Activated CD4-positive, CD25-positive, alpha-beta regulatory T cell treated with anti-CD3 and anti-CD28 coated beads, Interleukin-2, amount 50 U/mL, for 72 hours (primary cell): Measurements from ENCODE around the gene POMT1.
"Not testable (repeated sequence)": the region's sequence is repeated elsewhere in the genome, so short reads cannot be mapped to it uniquely, and the experiment has no call there.

Experiments used
- DNase-seq: peaks from one replicate; pipeline ENCODE4 v3.0.0; 2021

POMT1 gene

DNA sequence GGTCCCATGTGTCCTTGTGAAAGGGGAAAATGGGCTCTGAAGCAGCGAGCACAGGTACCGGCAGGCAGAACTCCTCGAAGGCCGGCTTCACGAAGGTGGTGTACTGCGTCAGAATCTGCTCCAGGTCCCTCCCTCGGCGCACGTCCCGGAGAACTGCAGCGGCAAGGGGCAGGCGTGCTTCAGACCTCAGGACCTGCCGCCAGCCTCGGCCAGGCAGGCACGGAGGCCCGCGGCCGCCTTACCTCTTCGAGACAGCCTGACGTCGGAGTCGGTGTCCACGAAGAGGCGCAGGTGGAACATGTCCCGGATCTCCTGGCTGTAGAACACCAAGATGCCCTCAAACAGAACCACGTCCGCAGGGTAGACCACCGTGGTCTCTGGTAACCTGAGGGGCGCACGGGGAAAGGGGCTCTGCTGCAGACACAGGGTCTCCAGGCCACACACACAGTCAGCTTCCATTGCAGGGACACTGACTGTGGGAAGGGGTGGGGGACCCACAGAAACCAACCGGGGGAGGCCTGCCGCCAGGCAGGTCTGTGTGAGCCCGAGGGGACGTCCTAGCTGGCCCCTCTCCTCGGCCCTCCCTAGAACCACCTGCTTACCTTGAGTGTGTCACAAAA, 26.3 kb downstream of the POMT1 start:
- DNase-seq = no peak

DNA sequence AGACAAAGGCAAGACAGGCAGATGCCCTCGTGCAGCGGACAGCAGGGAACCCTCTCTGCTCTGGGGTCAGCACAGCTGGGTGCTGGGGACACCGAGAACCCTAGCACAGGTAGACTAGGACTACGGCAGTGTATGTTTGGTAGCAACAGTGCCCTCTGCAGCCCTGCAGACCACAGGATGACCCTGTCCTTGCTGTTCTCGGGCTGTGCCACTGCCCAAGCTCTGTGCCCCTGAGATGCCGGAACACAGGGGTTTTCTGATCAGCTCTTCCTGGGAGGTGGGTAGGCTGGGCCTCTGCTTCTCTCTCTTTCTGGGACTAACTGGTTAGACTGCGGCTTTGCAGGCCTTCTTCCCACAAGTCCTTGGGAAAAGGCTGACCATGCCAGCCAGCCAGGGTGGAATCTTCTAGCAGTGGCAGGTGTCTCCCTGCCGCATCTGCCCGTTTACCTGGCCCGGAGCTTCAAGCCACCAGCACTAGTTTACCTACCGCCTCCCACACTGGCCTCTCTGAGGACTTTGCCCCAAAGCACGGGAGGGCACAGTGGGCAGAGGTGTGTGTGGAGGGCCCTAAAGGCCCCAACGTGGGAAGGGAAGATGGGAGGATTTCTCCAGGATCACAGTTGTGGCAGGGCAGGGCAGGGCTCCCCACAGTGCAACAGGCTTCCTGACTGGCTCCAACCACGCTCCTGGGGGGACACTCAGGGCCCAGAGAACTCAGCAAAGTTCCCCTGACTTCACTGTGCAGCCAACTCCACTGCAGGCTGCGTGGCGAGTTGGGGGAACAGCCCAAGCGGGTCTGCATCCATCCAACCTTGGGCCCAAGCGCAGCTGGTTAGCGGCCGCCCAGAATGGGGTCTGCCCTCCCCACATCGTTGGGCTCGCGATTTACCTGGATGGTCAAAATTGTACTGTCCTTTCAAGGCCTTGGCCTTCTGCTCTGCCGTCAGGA, 27.2 kb downstream of the POMT1 start:
- DNase-seq = no peak

DNA sequence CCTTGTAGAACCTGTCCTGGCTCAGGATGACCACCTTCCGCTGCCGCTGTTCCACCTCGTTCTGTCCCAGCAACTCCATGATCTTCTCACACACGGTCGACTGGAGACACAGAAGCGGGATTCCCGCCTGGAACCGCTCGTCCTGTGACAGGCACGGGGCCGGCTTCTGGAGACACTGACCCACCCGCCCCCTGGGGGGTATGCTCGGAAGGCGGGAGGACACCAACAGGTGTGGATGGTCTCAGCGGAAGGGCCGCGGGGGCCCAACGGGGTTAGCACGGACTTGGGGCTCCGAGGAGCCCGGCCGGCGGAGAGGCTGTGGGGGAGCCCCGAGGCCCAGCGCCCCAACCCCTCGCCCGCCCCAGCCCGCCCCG, 27.8 kb downstream of the POMT1 start:
- DNase-seq = peak; percentile 48

DNA sequence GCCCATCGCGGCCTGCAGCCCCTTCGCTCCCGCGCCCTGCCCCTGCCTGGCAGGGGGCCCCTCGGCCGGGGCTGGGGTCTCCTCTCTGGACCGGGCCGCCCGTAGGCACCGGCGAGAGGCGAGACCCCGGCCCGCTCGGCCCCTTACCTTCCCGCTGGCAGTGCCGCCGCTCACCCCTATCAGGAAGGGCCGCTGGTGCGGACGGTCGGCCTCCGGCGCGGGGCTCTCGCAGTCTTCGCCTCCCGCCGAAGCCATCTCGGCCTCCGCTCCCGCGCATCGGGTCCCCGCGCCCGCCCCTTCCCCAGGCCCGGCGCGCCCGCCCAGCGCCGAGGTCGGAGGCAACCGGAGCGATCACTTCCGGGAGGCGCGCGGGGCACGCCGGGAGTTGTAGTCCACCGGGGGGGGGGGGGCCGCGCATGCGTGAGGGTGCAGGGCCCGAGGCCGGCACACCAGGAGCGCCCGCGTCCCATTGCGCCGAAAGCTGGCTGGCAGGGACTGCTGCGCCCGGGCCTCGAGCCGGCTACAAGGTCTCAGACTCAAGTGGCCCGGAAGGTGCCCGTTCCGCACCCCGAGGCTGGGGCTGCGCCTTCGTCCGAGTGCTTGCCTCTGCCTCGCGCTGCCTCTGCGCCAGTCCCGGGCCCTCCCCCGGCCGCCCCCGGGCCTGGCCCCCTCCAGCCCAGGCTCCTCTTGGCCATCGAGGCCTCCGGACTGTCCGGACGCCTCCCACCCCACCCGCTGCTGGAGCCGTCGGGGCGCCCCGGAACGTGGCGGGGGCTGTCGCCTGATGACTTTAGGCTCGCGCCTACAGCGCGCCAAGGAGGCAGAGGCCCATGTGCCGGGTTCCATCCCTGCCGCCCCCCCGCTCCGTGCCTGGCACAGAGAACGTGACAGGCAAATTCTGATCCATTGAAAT, 28.5 kb downstream of the POMT1 start, which contains the start of gene UCK1:
TSS of gene UCK1 (minus strand) at position 344 of the 913 bp plus-strand sequence. CDS start at position 255, 89 bp downstream.
- peak; percentile 80 for DNase-seq

DNA sequence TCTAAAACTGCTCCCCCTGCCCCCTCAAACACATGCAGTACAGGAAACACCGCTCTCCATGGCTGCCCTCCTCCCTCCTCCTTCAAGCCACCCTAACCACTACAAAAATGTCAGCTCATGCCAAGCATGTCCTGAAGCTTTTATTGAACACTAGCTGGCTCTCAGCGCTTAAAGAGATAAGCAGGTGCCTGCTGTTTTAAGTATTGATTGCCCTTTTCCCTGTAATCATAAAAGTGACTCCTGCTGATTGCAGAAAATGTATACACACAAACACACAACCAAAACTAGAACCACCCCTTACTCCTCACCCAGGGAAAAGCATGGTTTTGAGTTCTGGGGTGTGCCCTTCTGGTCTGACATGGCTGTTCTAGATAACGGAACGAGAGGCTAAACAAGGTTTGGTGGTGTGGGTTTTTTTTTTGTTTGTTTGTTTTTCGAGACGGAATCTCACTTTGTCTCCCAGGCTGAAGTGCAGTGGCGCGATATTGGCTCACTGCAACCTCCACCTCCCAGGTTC, 32.1 kb downstream of the POMT1 start:
- DNase-seq = no peak

DNA sequence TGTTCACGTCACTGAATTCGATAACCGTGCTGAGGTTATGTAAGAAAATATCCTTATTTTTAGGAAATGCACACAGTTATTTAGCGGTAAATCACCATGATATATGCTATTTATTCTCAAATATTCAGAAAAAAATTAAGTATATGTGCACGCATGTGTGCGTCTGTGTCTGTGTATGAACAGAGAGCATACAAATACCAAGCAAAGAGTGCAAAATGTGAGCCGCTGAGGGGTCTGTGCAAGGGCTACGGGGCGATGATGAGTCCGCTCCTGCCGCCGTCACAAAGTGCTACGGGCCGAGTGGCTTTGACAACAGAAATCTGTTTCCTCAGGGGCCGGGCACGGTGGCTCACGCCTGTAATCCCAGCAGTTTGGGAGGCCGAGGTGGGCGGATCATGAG, 35.2 kb downstream of the POMT1 start:
- DNase-seq = no peak

DNA sequence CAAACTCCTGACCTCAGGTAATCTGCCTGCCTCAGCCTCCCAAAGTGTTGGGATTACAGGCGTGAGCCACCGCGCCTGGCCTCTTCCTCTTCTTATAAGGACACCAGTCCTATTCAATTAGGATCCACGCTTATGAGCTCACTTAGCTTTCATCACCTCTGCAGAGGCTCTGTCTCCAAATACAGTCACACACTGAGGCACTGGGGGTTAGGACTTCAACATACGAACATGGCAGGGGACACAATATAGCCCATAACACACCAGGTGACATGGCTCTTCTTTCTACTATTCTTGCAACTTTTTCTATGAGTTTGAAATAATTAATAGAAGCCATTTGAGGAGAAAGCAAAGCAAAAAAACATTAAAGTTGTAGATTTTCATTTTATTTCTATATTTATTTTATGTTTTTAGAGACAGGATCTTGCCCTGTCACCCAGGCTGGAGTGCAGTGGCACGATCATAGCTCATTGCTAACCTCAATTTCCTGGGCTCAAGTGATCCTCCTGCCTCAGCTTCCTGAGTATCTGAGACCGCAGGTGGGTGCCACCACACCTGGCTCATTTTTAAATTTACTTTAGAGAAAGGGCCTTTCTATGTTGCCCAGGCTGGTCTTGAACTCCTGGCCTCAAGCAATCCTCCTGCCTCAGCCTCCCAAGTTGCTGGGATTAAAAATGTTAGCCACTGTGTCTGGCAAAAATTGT, 36.7 kb downstream of the POMT1 start:
- no peak for DNase-seq

DNA sequence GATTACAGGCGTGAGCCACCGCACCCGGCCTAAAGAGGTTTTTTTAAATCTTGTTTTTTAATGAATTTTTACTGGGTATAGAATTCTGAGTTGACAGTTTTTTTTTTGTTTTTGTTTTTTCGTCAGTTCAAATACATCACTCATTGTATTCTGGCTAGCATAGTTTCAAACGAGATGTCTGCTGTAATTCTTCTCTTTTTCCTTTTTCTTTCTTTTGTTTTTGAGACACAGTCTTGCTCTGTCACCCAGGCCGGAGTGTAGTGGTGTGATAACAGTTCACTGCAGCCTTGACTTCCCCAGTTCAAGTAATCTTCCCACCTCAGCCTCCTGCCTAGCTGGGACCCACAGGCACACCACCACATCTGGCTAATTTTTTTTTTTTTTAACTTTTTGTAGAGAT, 40.4 kb downstream of the POMT1 start:
- no peak for DNase-seq

DNA sequence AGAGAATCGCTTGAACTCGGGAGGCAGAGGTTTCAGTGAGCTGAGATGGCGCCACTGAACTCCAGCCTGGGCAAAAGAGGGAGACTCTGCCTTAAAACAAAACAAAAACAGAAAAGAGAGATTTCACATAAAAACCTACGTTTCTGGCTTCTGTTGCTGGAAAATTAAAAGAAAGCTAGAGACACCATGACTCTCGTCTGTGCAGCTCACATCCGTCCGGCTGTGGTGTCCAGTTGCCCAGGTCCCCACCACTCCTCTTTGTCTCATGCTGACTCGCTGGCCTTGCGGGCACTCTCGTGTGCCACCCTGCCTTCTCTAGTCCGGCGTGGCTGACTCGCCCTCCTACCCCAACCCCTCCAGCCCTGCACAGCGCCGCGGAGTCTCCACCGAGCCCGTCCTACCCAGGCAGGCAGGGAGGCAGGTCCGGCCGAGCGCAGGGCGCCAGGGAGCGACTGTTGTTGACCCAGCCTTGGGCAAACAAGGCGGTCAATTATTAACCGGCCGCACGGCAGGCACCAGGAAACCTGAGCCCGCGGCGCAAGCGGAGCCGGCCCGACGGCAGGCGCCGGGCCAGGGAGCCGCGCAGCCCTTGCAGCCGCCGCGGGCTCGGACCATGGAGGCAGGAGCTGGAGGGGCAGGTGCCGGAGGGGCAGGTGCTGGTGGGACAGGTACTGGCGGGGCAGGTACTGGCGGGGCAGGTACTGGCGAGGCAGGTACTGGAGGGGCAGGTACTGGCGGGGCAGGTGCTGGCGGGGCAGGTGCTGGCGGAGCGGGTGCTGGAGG, 42.5 kb downstream of the POMT1 start, which contains the start of gene PRRT1B:
TSS of gene PRRT1B (plus strand) at position 521 of the 783 bp plus-strand sequence. CDS start at position 614, 93 bp downstream.
- no peak for DNase-seq

DNA sequence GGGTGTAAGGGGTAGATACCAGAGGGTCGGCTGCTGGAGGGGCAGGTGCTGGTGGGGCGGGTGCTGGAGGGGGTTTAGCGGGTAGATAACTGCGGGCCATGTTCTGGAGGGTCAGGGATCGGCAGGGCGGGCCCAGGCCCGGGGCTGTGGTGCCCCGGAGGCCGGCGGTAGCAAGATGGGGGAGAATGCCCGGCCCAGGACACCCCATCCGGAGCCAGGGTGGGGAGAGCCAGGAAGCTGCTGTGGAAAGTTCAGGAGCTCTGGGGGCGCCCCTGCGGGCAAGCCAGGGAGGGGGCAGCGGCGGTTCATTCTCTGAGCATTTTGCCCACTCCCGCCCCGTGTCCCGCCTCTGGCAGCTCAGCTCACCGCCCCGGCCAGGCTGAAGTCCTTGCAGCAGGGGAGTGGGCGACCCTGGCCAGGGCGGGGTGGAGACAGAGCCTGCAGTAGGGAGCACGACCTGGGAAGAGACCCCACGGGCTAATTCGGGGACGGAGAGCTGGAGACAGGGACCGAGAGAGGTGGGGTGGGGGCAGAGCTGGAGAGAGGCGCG, 43.1 kb downstream of the POMT1 start:
- DNase-seq = no peak

DNA sequence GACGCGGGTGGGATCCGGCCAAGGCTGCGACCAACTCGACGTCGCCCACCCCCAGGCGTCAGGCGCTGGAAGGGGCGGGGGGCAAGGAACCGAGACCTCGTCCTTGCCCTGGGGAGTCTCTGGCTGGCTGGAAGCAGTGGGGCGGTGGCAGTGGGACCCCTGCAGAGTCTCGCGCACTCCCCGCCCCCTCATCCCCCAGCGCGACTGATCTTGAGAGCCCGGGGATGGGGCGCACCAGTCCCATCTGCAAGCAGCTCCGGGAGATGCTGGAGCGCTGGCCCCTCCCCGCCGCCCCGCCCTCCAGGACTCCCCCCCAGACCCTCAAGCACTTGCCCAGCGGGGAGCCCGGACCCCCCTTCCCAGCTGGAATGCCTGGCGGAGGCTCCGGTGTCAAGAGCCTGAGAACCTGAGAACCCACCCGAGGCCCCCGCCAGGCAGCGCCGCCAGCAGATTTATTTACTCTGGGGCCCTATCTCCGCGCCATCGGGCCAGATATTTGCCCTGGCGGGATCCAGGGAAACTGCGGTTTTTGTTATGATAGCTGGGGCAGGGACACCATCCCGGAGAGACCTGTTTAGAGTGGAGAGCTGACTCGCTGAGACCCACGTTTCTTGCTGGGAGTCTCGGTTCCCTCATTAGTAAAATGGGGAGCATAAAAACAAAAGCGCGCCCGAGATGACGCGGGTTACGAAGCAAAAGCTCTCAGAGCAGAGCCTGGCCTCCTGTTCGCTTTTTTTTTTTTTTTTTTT, 43.8 kb downstream of the POMT1 start:
- no peak for DNase-seq

DNA sequence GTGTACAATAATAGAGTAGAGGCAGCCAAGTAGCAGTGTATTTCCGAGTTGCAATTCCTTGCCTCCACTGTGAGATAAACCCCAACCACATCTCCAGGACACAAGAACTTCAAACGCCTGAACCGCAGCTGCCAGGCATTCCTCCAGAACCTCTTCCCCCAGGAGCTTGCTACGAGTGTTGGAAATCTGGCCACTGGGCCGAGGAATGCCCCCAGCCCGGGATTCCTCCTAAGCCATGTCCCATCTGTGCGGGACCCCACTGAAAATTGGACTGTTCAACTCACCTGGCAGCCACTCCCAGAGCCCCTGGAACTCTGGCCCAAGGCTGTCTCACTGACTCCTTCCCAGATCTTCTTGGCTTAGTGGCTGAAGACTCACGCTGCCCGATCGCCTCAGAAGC, 46.5 kb downstream of the POMT1 start:
- not testable (repeated sequence) for DNase-seq

DNA sequence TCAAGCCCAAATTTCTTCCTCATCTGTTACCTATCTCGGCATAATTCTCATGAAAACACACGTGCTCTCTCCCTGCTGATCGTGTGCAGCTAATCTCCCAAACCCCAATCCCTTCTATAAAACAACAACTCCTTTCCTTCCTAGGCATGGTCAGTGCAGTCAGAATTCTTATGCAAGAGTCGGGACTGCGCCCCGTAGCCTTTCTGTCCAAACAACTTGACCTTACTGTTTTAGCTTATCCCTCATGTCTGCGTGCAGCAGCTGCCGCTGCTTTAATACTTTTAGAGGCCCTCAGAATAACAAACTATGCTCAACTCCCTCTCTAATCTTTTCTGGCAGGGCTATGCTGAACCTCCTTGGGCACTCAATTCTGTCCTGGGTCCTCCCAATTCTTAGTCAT, 47.7 kb downstream of the POMT1 start:
- DNase-seq = not testable (repeated sequence)

DNA sequence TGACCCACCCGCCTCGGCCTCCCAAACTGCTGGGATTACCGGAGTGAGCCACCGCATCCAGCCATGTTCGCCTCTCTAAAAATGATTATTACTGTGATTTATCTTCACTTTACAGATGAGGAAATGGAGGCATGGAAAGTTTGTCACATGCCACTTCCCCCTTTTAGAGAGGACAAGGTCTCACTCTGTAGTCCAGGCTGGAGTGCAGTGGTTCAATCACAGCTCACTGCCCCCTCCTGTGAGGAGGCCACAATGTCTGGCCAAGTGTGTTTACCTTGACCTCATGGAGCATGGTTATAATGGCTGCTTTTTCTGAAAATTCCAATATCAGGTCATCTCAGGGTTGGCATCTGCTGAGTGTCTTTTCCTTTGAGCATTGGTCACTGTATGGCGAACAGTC, 49.3 kb downstream of the POMT1 start:
- DNase-seq = no peak

DNA sequence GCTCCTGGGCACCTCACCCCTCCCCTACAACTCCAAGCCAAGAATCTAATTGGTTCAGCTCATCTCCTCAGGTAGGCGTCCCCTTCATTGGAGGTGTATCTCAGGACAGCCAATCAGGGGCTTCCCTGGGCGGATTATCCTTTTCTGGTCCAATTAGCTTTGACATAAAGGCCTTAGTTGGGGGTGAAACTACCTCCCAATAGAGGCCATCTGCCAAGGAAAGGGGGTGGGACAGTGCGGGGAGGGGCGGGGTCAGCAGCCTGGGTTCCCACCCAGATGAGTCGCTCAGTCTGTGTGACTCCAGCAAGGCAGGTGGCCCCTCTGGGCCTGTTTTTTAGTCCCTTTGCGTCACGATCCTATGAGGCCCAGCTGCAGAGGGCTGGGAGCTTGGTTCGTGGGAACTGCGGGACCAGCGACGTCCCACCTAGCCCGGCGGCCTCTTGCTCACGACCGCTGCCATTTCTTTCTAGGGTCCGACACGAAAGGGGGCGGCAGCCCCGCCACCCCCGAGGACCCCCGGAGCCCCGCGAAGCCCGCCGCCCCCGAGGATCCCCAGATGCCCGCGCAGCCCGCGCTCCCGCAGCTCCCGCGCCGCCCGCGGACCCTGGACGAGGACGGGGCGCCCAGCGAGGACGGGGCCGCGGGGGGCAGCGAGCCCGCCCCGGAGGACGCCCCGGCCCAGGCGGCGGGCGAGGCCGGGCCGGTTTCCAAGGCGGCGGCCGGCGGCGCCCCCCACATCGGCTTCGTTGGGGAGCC, 51.5 kb downstream of the POMT1 start:
- DNase-seq = no peak

DNA sequence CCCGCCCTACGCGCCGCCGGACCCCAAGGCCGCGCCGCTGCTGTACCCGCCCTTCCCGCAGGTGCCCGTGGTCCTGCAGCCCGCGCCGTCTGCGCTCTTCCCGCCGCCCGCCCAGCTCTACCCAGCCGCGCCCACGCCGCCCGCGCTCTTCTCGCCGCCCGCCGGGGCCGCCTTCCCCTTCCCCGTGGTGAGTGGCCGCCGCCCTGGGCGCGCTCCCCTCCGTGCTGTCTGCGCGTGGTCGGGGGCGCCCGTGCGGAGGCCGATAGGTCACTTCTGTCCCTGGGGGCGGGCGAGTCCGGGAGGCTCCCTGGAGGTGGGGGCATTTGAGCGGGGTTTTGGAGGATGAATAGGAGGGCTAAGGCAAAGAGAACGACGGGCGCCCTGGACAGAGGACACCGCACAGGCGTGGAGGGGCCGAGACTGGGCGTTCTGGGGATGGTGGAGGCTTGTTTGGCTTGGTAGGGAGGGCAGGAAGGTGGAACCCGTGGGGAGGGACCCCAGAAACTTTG, 52.2 kb downstream of the POMT1 start:
- DNase-seq = no peak

DNA sequence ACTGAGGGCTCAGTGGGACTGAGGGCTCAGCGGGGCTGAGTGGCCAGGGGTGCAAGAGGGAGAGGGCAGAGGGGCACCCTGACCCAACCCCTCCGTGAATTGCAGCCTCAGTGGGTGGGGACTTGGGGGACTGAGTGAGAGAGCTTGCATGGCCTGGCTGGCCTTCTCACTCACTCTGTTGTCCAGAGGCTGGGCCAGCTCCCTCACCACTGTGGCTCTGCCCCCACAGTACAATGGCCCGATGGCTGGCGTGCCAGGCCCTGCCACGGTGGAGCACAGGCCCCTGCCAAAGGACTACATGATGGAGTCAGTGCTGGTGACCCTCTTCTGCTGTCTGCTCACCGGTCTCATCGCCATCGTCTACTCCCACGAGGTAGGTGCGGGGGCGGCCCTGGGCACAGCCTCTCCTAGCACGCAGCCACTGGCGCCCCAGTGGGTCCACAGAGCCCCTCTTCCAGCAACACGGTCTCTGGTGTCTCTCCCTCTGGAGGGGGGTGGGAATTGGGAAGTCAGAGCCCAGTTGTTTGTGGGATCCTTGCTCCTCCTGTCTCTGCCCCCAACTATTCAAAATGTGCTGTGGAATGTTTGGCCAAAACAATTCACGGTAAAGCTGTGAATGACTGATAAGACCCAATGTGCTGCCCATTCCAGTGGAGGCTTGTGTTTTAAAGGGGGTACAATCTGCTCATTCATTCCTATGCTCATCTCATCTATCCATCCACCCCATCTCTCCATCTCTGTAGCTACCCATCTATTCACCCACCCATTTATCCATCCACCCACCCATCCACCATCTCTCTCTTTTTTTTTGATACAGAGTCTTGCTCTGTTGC, 53.3 kb downstream of the POMT1 start:
- DNase-seq = no peak

DNA sequence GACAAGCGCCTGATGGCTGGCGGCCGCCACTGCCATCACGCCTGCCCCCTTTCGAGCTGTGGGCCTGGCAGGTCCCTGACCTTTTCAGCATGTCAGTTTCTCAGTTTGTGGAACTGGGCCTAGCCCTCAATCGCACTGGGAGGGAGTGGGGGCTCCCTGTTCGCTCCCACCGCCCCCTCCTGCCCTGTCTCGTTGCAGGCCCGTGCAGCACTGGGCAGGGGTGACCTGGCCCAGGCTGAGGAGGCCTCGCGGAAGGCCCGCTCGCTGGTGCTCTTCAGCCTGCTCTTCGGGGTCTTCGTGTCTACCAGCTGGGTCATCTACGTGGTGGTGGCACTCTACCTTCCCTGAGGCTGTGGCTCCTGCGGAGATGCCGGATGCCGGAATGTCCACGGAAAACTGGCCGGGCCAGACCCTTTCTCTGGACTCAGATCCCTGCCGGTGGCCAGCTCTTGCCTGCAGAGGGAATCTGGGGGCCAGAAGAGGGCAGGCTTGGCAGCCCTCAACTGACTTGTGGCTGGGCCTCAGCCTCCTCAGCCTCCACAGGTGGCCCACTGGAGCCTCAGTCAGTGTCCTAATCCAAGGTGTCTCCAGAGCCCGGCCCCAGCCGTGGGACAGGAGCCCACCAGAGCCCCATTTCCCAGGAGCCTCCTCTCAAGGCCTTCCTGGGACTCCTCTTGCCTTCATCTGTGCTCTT, 55.3 kb downstream of the POMT1 start:
- no peak for DNase-seq
